Measurements from ENCODE around the gene CNTN1.

The CNTN1 gene

GRCh38 chr12:41108032-41108431 is 415.8 kb downstream of the CNTN1 start:
- DNase-seq (ENCODE audit: low spot score): no peak

DNA sequence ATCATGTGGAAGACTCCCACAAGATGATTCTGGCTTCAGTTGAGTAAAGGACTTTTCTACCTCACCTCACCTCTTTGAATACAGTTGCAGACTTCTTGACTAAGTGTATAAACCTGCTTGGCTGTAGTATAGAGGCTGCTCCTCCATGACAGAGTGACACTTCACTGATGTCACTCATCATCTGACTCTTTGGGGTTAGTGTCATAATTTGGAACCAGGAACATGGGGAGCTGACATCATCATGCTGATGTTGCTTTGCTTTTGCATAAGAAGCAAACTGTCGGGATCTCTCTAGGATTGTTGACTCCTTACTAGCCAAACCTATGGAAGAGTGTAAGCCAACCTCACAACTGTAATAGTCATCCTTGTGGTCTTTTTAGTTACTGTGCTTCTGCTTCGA is 420.7 kb downstream of the CNTN1 start:
- no peak for DNase-seq (ENCODE audit: low spot score)

- no peak for DNase-seq (ENCODE audit: low spot score)
These were observed 428.0 kb downstream of the CNTN1 start for GRCh38 chr12:41120211-41120610.

GRCh38 chr12:41121374-41121773 is 429.1 kb downstream of the CNTN1 start:
- no peak for DNase-seq (ENCODE audit: low spot score)

All from kidney tubule cell (primary cell).